Vagina (tissue), 2 donors: ENCODE results near the gene RNF10.

ENCODE experiments used
- CTCF ChIP-seq, 3 experiments: fragments of 450-650 bp in 2 of 3; fragments of 200-600 bp in 1 of 3; sonication (generic) in 1 of 3; IDR thresholded peaks; one replicate each; pipeline ENCODE4 v1.5.1; 2017 to 2019; ENCODE audit warnings: antibody characterized with exemption in 3 of 3, mild to moderate bottlenecking in 2 of 3, moderate library complexity in 2 of 3
- POLR2A ChIP-seq, 2 donors: fragments of 450-650 bp; IDR thresholded peaks; one replicate each; pipeline ENCODE4 v1.6.1; 2017; ENCODE audit warnings: antibody characterized with exemption in 2 of 2, mild to moderate bottlenecking in 2 of 2, moderate library complexity in 2 of 2

GRCh38 chr12:120529641-120530417 is 4.3 kb upstream of the RNF10 start:
- no peak for TF ChIP-seq CTCF (IDR thresholded peaks at IDR 0.05)
- no peak for TF ChIP-seq POLR2A (IDR thresholded peaks at IDR 0.05)
